Mesenchymal stem cell (in vitro differentiated cells and primary cell): ENCODE data around the gene HOXA5.
A peak's percentile ranks its signal among the peaks of the same experiment; 100 is the strongest.

Experiments used
- DNase-seq: peaks from one replicate; pipeline ENCODE4 v3.0.0-alpha.2; 2013
- H2AFZ ChIP-seq: one replicate; pipeline ENCODE4 v1.6.1; 2013; ENCODE audit warnings: low read depth, mild to moderate bottlenecking, control low read depth, inconsistent platforms, low read length, moderate library complexity
- H2AK5ac ChIP-seq: 2 replicates; pipeline ENCODE4 v1.6.1; 2013; ENCODE audit warnings: low read length, moderate library complexity, mild to moderate bottlenecking, inconsistent platforms; ENCODE audit not compliant: severe bottlenecking
- H2BK120ac ChIP-seq: one replicate; pipeline ENCODE4 v1.6.1; 2013; ENCODE audit warnings: low read depth, mild to moderate bottlenecking, inconsistent platforms, low read length, moderate library complexity
- H2BK12ac ChIP-seq, 2 experiments: one replicate each; pipeline ENCODE4 v1.6.1; 2013; ENCODE audit warnings: inconsistent platforms in 2 of 2, low read length in 2 of 2, mild to moderate bottlenecking in 2 of 2, moderate library complexity in 2 of 2, control low read depth in 1 of 2
- H2BK15ac ChIP-seq: one replicate; pipeline ENCODE4 v1.6.1; 2013; ENCODE audit warnings: mild to moderate bottlenecking, low read depth, inconsistent platforms; ENCODE audit not compliant: poor library complexity, severe bottlenecking
- H2BK5ac ChIP-seq: 2 replicates; pipeline ENCODE4 v1.6.1; 2013; ENCODE audit warnings: low read depth, mild to moderate bottlenecking, low read length, control low read depth, inconsistent platforms; ENCODE audit not compliant: poor library complexity, severe bottlenecking
- H3K14ac ChIP-seq, 2 experiments: one replicate each; pipeline ENCODE4 v1.6.1; 2013; ENCODE audit warnings: inconsistent platforms in 2 of 2, low read length in 2 of 2, control low read depth in 1 of 2, mild to moderate bottlenecking in 1 of 2, moderate library complexity in 1 of 2
- H3K18ac ChIP-seq, 2 experiments: one replicate each; pipeline ENCODE4 v1.6.1; 2013; ENCODE audit warnings: inconsistent platforms in 2 of 2, low read length in 2 of 2, control low read depth in 1 of 2, low read depth in 1 of 2, mild to moderate bottlenecking in 1 of 2
- H3K23ac ChIP-seq, 2 experiments: one replicate each; pipeline ENCODE4 v1.6.1; 2013; ENCODE audit warnings: inconsistent platforms in 2 of 2, low read length in 2 of 2, mild to moderate bottlenecking in 2 of 2, moderate library complexity in 2 of 2, control low read depth in 1 of 2
- H3K27ac ChIP-seq: 2 replicates; pipeline ENCODE4 v1.5.1; 2013; ENCODE audit warnings: mild to moderate bottlenecking, moderate library complexity, low read length, control low read depth, inconsistent platforms; ENCODE audit not compliant: poor library complexity, severe bottlenecking
- H3K27me3 ChIP-seq, 2 experiments: 2 replicates each; pipeline versions ENCODE4 v1.6.1 to v1.7.0; 2013; ENCODE audit warnings: low read length in 2 of 2, mild to moderate bottlenecking in 2 of 2, moderate library complexity in 2 of 2, control low read depth in 1 of 2, inconsistent platforms in 1 of 2; ENCODE audit not compliant: control insufficient read depth in 1 of 2, insufficient read depth in 1 of 2
- H3K36me3 ChIP-seq, 2 experiments: 2 replicates each; pipeline versions ENCODE4 v1.6.1 to v1.7.0; 2013; ENCODE audit warnings: low read length in 2 of 2, control low read depth in 1 of 2, inconsistent platforms in 1 of 2, low read depth in 1 of 2, mild to moderate bottlenecking in 1 of 2; ENCODE audit not compliant: insufficient read depth in 2 of 2, control insufficient read depth in 1 of 2
- H3K4ac ChIP-seq, 2 experiments: one replicate each; pipeline ENCODE4 v1.6.1; 2013; ENCODE audit warnings: inconsistent platforms in 2 of 2, low read length in 2 of 2, mild to moderate bottlenecking in 2 of 2, moderate library complexity in 2 of 2, control low read depth in 1 of 2, low read depth in 1 of 2
- H3K4me1 ChIP-seq: 2 replicates; pipeline ENCODE4 v1.6.1; 2013; ENCODE audit warnings: low read depth, low read length, control low read depth; ENCODE audit not compliant: control insufficient read depth, insufficient read depth
- H3K4me2 ChIP-seq: 2 replicates; pipeline ENCODE4 v1.6.1; 2013; ENCODE audit warnings: low read length, mild to moderate bottlenecking, inconsistent platforms; ENCODE audit not compliant: poor library complexity, severe bottlenecking
- H3K4me3 ChIP-seq, 2 experiments: 2 replicates each; pipeline versions ENCODE4 v1.5.1 to v1.7.0; 2013; ENCODE audit warnings: low read length in 2 of 2, mild to moderate bottlenecking in 2 of 2, control low read depth in 1 of 2, low read depth in 1 of 2; ENCODE audit not compliant: insufficient read depth in 1 of 2
- H3K79me1 ChIP-seq: replicated peaks from 2 replicates; pipeline ENCODE4 v1.6.1; 2013; ENCODE audit warnings: mild to moderate bottlenecking, control low read depth, low read length, inconsistent platforms; ENCODE audit not compliant: poor library complexity, severe bottlenecking
- H3K9ac ChIP-seq: 2 replicates; pipeline ENCODE4 v1.7.0; 2013; ENCODE audit warnings: mild to moderate bottlenecking, low read length, moderate library complexity
- H3K9me3 ChIP-seq: 2 replicates; pipeline ENCODE4 v1.7.0; 2013; ENCODE audit warnings: mild to moderate bottlenecking, low read length; ENCODE audit not compliant: control insufficient read depth
- H4K8ac ChIP-seq: one replicate; pipeline ENCODE4 v1.6.1; 2013; ENCODE audit warnings: inconsistent platforms, mild to moderate bottlenecking, low read length, moderate library complexity
- H4K91ac ChIP-seq: one replicate; pipeline ENCODE4 v1.6.1; 2013; ENCODE audit warnings: mild to moderate bottlenecking, low read length, inconsistent platforms
- WGBS: methylation state at CpG from one replicate; pipeline ENCODE4 v1.1.7; 2013; ENCODE audit warnings: mixed read lengths; 5-methylcytosine and 5-hydroxymethylcytosine counted together

Gene HOXA5

GRCh38 chr7:27124096-27124901, 19.2 kb downstream of the HOXA5 start:
- Histone ChIP-seq H3K27me3 (no peaks in the 10 kb centered on the region), H3K9me3 (no peaks in the 10 kb centered on the region), H3K9ac (peak overlapping the region; percentile 42), H2BK5ac (no peak overlapping the region), H3K4me2 (peak overlapping the region; percentile 86), H3K4me1 (peaks cover 17% of the 10 kb centered on the region), H2BK15ac (no peak overlapping the region), H3K14ac (no peak overlapping the region), H3K4me3 (peak overlapping the region in 1 of 2 experiments; percentile 54), H2BK120ac (no peak overlapping the region), H3K4ac (no peak overlapping the region), H3K18ac (no peak overlapping the region), H2AK5ac (peak overlapping the region; percentile 49), H2AFZ (no peak overlapping the region), H3K79me1 (no peaks in the 10 kb centered on the region), H4K8ac (no peak overlapping the region), H2BK12ac (no peak overlapping the region), H3K23ac (no peak overlapping the region), H3K27ac (peak overlapping the region; percentile 99), H3K36me3 (peaks cover 10 to 51% of the 10 kb centered on the region in 2 experiments), H4K91ac (no peak overlapping the region)
- WGBS: 6% methylated on average over 42 of the region's 43 CpGs
- peak; percentile 76 for DNase-seq

GRCh38 chr7:27123477-27124053, 19.9 kb downstream of the HOXA5 start:
- 33% methylated on average over 21 of the region's 26 CpGs for WGBS

GRCh38 chr7:27123007-27123476, 20.4 kb downstream of the HOXA5 start:
- H3K36me3 ChIP-seq: peaks cover 10 to 53% of the 10 kb centered on the region in 2 experiments
- H2AK5ac ChIP-seq: peak overlapping the region; percentile 100

More at GRCh38 chr7:27123477-27124053, 19.9 kb downstream of the HOXA5 start:
- H3K14ac ChIP-seq: no peak overlapping the region
- H3K27me3 ChIP-seq: no peaks in the 10 kb centered on the region
- H2AK5ac ChIP-seq: peak overlapping the region; percentile 100
- H3K4me2 ChIP-seq: peak overlapping the region; percentile 86
- no peaks in the 10 kb centered on the region for H3K9me3 ChIP-seq
- H3K9ac ChIP-seq: no peak overlapping the region
- H3K36me3 ChIP-seq: peaks cover 10 to 50% of the 10 kb centered on the region in 2 experiments
- H4K8ac ChIP-seq: no peak overlapping the region
- H3K18ac ChIP-seq: peak overlapping the region in 1 of 2 experiments; percentile 21
- H4K91ac ChIP-seq: peak overlapping the region; percentile 22
- no peaks in the 10 kb centered on the region for H3K79me1 ChIP-seq
- peak overlapping the region; percentile 98 for H2BK5ac ChIP-seq
- H3K27ac ChIP-seq: peak overlapping the region; percentile 99
- H2BK120ac ChIP-seq: no peak overlapping the region
- H2AFZ ChIP-seq: no peak overlapping the region
- H2BK15ac ChIP-seq: no peak overlapping the region
- H2BK12ac ChIP-seq: peak overlapping the region; percentile 46 to 67
- peak overlapping the region in 1 of 2 experiments; percentile 46 for H3K23ac ChIP-seq
- no peak for DNase-seq
- peaks cover 15% of the 10 kb centered on the region for H3K4me1 ChIP-seq
- H3K4me3 ChIP-seq: peak overlapping the region in 1 of 2 experiments; percentile 78
- no peak overlapping the region for H3K4ac ChIP-seq

More at GRCh38 chr7:27123007-27123476, 20.4 kb downstream of the HOXA5 start:
- peak; percentile 10 for DNase-seq
- no peak overlapping the region for H4K8ac ChIP-seq
- no peaks in the 10 kb centered on the region for H3K79me1 ChIP-seq
- peak overlapping the region; percentile 99 for H3K27ac ChIP-seq
- H3K9ac ChIP-seq: peak overlapping the region; percentile 13
- H3K18ac ChIP-seq: peak overlapping the region in 1 of 2 experiments; percentile 21
- no peak overlapping the region for H2BK15ac ChIP-seq
- no peaks in the 10 kb centered on the region for H3K9me3 ChIP-seq
- no peak overlapping the region for H3K4ac ChIP-seq
- no peak overlapping the region for H3K14ac ChIP-seq
- H3K4me3 ChIP-seq: peak overlapping the region in 1 of 2 experiments; percentile 78
- 9% methylated on average over 8 of the region's 14 CpGs for WGBS
- peak overlapping the region; percentile 86 for H3K4me2 ChIP-seq
- no peak overlapping the region for H2AFZ ChIP-seq
- H2BK12ac ChIP-seq: peak overlapping the region in 1 of 2 experiments; percentile 67
- H3K4me1 ChIP-seq: peaks cover 16% of the 10 kb centered on the region
- H3K23ac ChIP-seq: peak overlapping the region in 1 of 2 experiments; percentile 85
- H3K27me3 ChIP-seq: no peaks in the 10 kb centered on the region
- no peak overlapping the region for H4K91ac ChIP-seq
- H2BK5ac ChIP-seq: peak overlapping the region; percentile 98
- H2BK120ac ChIP-seq: no peak overlapping the region
